Vagina (tissue), 2 donors: ENCODE data around the gene DTD1. TPM values are rescaled to one million over a fixed set of nuclear protein-coding genes. Genes with fewer than 3 reads are reported as not detected.

Experiments used
- DNase-seq, 2 donors: peaks; one replicate each; pipeline ENCODE4 v3.0.0-alpha.2; 2017; ENCODE audit errors: extremely low spot score in 2 of 2
- H3K27ac ChIP-seq: fragments of 200-600 bp; sonication (generic); one replicate; pipeline ENCODE4 v1.5.1; 2019
- H3K27me3 ChIP-seq: fragments of 200-600 bp; sonication (generic); one replicate; pipeline ENCODE4 v1.5.1; 2019
- H3K36me3 ChIP-seq, 2 donors: fragments of 200-600 bp; sonication (generic); one replicate each; pipeline ENCODE4 v1.5.1; 2017 to 2019
- H3K4me1 ChIP-seq: fragments of 200-600 bp; sonication (generic); one replicate; pipeline ENCODE4 v1.5.1; 2019
- H3K4me3 ChIP-seq, 2 donors: fragments of 200-600 bp; sonication (generic); 1 replicate in 1 of 2; 2 replicates in 1 of 2; pipeline ENCODE4 v1.5.1; 2016 to 2019
- H3K9me3 ChIP-seq: fragments of 200-600 bp; sonication (generic); one replicate; pipeline ENCODE4 v1.5.1; 2019
- POLR2A ChIP-seq, 2 donors: fragments of 450-650 bp; IDR thresholded peaks; one replicate each; pipeline ENCODE4 v1.6.1; 2017; ENCODE audit warnings: antibody characterized with exemption in 2 of 2, mild to moderate bottlenecking in 2 of 2, moderate library complexity in 2 of 2
- POLR2AphosphoS5 ChIP-seq, 2 donors: sonication (generic); formaldehyde crosslinking; IDR thresholded peaks; one replicate each; pipeline ENCODE4 v1.9.0; 2017; ENCODE audit warnings: antibody characterized with exemption in 2 of 2, mild to moderate bottlenecking in 2 of 2, low read depth in 1 of 2; ENCODE audit not compliant: insufficient read depth in 1 of 2
- intact Hi-C: fragments of 100-400 bp; cut with DNase I; formaldehyde crosslinking; loops from one replicate; pipeline ENCODE4 v1.15.1; 2023
- total RNA-seq: library from RNA; depleted of rRNA; stranded (reverse); fragments of >200 nt; gene quantifications from one replicate; pipeline ENCODE4 v1.2.3, GENCODE V29; 2016
- TF ChIP-seq, protein P1 (sequence below), 3 experiments: fragments of 450-650 bp in 2 of 3; fragments of 200-600 bp in 1 of 3; sonication (generic) in 1 of 3; IDR thresholded peaks; one replicate each; pipeline ENCODE4 v1.5.1; 2017 to 2019; ENCODE audit warnings: antibody characterized with exemption in 3 of 3, mild to moderate bottlenecking in 2 of 3, moderate library complexity in 2 of 3

DTD1 gene
- total RNA-seq, 1 donor from 2014 or later, result 24.1 TPM

DNA sequence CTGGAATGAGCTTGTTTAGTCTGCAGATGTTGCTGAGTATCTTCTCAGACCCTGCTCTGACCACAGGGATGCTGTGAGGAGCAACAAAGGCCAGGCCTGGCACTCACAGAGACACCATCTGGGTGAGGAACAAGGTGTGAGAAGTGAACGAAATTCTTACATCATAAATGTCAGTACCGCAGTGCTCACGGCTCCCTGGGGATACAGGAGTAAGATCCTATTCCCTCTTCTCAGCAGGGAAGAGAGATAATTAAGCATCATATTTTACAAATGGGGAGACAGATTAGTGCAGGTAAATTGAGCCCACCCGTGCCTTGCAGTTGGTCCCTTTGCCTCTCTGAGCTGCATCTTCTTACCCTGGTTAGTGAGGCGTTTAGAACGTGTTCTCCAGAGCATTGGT, 106.2 kb downstream of the DTD1 start:
- Histone ChIP-seq H3K9me3 (no peaks in the 10 kb centered on the region), H3K4me1 (peaks cover 5% of the 10 kb centered on the region), H3K27me3 (no peaks in the 10 kb centered on the region), H3K36me3 (no peaks in the 10 kb centered on the region), H3K4me3 (no peak overlapping the region), H3K27ac (no peak overlapping the region)
- no peak for DNase-seq
- TF ChIP-seq, protein P1, sequence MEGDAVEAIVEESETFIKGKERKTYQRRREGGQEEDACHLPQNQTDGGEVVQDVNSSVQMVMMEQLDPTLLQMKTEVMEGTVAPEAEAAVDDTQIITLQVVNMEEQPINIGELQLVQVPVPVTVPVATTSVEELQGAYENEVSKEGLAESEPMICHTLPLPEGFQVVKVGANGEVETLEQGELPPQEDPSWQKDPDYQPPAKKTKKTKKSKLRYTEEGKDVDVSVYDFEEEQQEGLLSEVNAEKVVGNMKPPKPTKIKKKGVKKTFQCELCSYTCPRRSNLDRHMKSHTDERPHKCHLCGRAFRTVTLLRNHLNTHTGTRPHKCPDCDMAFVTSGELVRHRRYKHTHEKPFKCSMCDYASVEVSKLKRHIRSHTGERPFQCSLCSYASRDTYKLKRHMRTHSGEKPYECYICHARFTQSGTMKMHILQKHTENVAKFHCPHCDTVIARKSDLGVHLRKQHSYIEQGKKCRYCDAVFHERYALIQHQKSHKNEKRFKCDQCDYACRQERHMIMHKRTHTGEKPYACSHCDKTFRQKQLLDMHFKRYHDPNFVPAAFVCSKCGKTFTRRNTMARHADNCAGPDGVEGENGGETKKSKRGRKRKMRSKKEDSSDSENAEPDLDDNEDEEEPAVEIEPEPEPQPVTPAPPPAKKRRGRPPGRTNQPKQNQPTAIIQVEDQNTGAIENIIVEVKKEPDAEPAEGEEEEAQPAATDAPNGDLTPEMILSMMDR (IDR thresholded peaks at IDR 0.05), result no peak
- TF ChIP-seq POLR2A (IDR thresholded peaks at IDR 0.05) (no peak), POLR2AphosphoS5 (IDR thresholded peaks at IDR 0.05; ENCODE audit: insufficient read depth in 1 of 2, low read depth in 1 of 2) (no peak)
- intact Hi-C loops, result no loop called here

DNA sequence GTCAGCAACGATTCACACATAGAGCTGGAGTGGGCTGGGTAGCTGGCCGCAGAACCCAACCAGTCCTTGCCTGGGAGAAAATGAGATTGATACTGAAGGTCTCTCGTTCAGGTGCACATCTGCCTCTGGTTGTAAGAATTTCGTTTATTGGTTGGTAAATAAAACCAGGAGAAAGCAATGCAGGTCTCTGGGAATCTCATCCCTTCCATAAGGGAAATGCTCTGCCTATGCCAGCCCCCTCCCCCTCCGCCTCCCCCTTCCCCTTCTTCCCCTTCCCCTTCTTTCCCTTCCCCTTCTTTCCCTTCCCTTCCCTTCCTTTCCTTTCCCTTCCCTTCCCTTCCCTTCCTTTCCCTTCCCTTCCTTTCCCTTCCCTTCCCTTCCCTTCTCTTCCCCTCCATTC, 107.3 kb downstream of the DTD1 start:
- peaks cover 5% of the 10 kb centered on the region for H3K4me1 ChIP-seq
- H3K36me3 ChIP-seq, result no peaks in the 10 kb centered on the region
- no peak for DNase-seq
- no peaks in the 10 kb centered on the region for H3K9me3 ChIP-seq
- H3K4me3 ChIP-seq, result no peak overlapping the region
- intact Hi-C loops, result no loop called here
- TF ChIP-seq, protein P1 (IDR thresholded peaks at IDR 0.05), result no peak
- TF ChIP-seq POLR2A (IDR thresholded peaks at IDR 0.05), result no peak
- TF ChIP-seq POLR2AphosphoS5 (IDR thresholded peaks at IDR 0.05; ENCODE audit: insufficient read depth in 1 of 2, low read depth in 1 of 2), result no peak
- no peaks in the 10 kb centered on the region for H3K27me3 ChIP-seq
- H3K27ac ChIP-seq, result no peak overlapping the region

DNA sequence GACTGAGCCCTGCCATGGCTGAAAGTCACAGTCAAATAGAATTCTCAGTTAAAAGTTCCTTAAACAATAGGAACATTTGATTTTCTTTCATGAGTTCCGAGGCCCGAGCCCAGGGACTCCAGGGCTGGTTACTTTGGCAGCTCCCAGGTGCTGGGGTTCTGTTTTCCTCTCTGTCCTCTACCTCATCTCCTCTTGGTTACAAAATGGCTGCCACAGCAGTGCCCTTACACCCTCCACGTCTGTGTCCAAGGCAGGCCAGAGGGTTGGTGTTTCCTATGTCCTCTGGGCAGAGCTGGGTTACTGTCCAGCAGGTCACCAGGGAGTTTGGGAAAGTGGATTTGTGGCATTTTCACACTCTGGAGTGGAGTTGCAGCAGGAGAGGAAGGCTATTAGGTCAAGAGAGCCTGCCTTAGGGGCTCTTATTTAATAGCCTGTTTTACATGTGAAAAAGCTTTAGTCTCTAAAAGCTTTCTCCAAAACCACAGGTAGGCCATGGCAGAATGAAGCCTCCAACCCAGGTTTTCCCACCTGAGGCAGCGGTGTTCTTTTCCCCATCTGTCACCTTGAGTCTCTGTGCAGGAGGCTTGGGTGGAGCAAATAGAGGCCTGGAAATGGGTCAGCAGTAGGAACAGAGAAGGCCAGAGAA, 111.0 kb downstream of the DTD1 start:
- H3K4me3 ChIP-seq, result no peak overlapping the region
- no peaks in the 10 kb centered on the region for H3K36me3 ChIP-seq
- no peak for DNase-seq
- peaks cover 8% of the 10 kb centered on the region for H3K4me1 ChIP-seq
- intact Hi-C loops, result no loop called here
- no peaks in the 10 kb centered on the region for H3K27me3 ChIP-seq
- TF ChIP-seq, protein P1 (IDR thresholded peaks at IDR 0.05), result no peak
- TF ChIP-seq POLR2A (IDR thresholded peaks at IDR 0.05) (no peak), POLR2AphosphoS5 (IDR thresholded peaks at IDR 0.05; ENCODE audit: insufficient read depth in 1 of 2, low read depth in 1 of 2) (no peak)
- no peaks in the 10 kb centered on the region for H3K9me3 ChIP-seq
- no peak overlapping the region for H3K27ac ChIP-seq

DNA sequence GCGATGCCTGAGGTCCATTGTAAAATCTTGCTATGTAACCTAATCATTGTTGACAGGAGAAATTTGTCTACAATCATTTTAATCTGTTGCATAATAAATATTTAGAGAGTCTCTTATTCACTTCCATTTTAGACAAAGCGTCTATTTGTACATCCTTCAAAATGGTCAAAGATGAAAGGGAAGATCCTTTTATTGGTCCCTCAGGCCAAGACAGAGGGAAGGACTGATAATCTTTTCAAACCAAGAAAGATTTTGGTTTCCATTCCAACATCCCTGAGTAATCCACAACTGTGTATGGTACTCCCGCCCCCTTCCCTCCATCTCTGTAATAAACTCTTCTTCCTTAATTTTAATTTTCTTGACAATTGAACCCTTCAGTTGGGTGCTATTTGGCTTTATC, 114.1 kb downstream of the DTD1 start:
- Histone ChIP-seq H3K4me1 (peaks cover 17% of the 10 kb centered on the region), H3K4me3 (no peak overlapping the region), H3K36me3 (no peaks in the 10 kb centered on the region), H3K27me3 (no peaks in the 10 kb centered on the region), H3K9me3 (no peaks in the 10 kb centered on the region), H3K27ac (no peak overlapping the region)
- intact Hi-C loops, result no loop called here
- DNase-seq, result no peak
- TF ChIP-seq, protein P1 (IDR thresholded peaks at IDR 0.05), result no peak
- TF ChIP-seq POLR2AphosphoS5 (IDR thresholded peaks at IDR 0.05; ENCODE audit: insufficient read depth in 1 of 2, low read depth in 1 of 2) (no peak), POLR2A (IDR thresholded peaks at IDR 0.05) (no peak)

DNA sequence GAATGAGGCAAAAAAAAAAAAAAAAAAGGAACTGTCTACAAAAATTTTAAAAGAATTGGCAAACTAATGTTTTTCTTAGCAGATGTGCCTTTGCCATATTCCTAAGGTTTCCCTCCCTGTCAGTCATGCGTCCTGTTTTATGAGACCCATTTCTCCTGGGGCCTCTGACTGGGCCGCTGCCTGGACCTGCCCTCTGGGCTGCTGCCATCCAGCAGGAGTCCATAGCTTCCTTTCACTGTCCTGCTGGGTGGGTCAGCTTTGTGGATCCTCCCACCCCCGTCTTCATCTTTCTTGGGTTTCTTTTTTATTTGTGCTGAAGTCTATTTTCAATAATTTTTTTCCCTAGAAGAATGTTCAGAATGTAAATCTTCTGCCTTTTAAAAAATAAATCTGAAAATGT, 114.9 kb downstream of the DTD1 start:
- H3K36me3 ChIP-seq, result no peaks in the 10 kb centered on the region
- intact Hi-C loops, result no loop called here
- no peak overlapping the region for H3K27ac ChIP-seq
- no peaks in the 10 kb centered on the region for H3K27me3 ChIP-seq
- DNase-seq, result no peak
- TF ChIP-seq, protein P1 (IDR thresholded peaks at IDR 0.05), result no peak
- TF ChIP-seq POLR2A (IDR thresholded peaks at IDR 0.05) (no peak), POLR2AphosphoS5 (IDR thresholded peaks at IDR 0.05; ENCODE audit: insufficient read depth in 1 of 2, low read depth in 1 of 2) (no peak)
- no peaks in the 10 kb centered on the region for H3K9me3 ChIP-seq
- peaks cover 17% of the 10 kb centered on the region for H3K4me1 ChIP-seq
- no peak overlapping the region for H3K4me3 ChIP-seq
